ENCODE data around the gene SLC39A10.
A peak's percentile ranks its signal among the peaks of the same experiment; 100 is the strongest.

The SLC39A10 gene

DNA sequence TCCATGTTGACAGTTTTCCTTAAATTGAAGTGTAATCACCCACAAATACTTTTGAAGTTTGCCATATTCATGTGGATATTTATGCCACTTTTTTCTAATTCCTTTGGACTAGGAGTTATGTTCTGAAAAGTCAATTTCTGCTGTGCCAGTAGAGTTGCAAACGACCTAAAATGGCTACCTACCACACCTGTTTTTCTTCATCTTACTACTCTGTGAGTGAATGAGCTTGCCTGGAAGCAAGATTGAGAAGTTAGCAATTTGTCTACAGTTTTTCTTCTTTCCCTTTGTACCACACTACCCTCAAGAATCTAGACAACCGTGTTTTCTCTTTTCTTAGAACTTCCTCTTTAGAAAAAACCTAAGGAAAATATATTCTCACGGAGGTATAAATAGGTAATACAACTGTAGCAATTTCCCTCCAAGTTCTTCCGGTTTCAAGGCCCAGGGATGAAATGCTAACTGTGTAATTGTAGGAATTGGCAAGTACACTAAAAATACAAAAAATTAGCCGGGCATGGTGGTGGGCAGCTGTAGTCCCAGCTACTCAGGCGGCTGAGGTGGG lies 7.3 kb upstream of the SLC39A10 start:
- TF ChIP-seq, protein P1, sequence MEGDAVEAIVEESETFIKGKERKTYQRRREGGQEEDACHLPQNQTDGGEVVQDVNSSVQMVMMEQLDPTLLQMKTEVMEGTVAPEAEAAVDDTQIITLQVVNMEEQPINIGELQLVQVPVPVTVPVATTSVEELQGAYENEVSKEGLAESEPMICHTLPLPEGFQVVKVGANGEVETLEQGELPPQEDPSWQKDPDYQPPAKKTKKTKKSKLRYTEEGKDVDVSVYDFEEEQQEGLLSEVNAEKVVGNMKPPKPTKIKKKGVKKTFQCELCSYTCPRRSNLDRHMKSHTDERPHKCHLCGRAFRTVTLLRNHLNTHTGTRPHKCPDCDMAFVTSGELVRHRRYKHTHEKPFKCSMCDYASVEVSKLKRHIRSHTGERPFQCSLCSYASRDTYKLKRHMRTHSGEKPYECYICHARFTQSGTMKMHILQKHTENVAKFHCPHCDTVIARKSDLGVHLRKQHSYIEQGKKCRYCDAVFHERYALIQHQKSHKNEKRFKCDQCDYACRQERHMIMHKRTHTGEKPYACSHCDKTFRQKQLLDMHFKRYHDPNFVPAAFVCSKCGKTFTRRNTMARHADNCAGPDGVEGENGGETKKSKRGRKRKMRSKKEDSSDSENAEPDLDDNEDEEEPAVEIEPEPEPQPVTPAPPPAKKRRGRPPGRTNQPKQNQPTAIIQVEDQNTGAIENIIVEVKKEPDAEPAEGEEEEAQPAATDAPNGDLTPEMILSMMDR (IDR thresholded peaks at IDR 0.05; ENCODE audit: extremely low read depth, insufficient read depth, missing control alignments) = no peak
- in situ Hi-C loops (cut with MboI; ENCODE audit: low pct_unique_long_range_greater_than_20kb, low sequenced_read_pairs, unreplicated experiment) = loop anchor here (25.0 kb wide), 3 partner anchors 162 to 413 kb away; partner anchors contain the start of gene DNAH7
- DNase-seq (ENCODE audit: low spot score) = no peak

DNA sequence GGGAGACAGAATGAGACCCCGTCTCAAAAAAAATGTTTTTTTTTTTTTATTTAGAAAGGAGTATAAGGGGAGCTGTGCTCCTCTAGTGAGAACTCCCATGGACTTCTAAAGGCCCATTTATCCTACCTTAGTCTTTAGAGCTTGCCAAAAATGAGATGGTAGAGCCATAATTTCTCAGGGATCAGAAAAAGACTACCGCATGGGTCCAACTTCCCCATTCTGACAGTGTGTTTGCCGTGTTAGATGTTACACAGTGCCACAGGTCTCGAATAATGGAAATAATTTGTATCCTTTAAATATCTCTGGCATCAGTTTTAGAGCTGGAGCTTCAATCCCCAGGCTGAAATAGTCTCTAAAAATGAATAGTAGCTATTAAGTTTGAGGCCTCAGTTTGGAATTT lies 6.0 kb upstream of the SLC39A10 start:
- DNase-seq (ENCODE audit: low spot score) = no peak
- TF ChIP-seq, protein P1 (IDR thresholded peaks at IDR 0.05; ENCODE audit: extremely low read depth, insufficient read depth, missing control alignments) = no peak
- in situ Hi-C loops (cut with MboI; ENCODE audit: low pct_unique_long_range_greater_than_20kb, low sequenced_read_pairs, unreplicated experiment) = loop anchor here (25.0 kb wide), 3 partner anchors 164 to 411 kb away; partner anchors contain the start of gene DNAH7

DNA sequence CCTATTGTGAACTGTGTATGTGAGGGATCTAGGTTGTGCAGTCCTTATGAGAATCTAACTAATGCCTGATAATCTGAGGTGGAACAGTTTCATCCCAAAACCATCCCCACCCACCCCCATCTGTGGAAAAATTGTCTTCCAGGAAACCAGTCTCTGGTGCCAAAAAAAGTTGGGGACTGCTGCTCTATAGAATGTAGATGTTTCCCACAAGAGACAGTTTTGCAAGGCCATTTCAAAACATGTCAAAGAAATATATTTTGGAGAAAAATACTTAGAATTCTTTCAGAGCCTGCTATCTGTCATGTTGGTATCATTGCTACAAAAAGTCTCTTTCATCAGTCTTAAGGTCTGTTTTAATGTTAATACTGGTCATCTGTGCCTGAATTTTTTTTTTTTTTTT lies 4.1 kb upstream of the SLC39A10 start:
- TF ChIP-seq, protein P1 (IDR thresholded peaks at IDR 0.05; ENCODE audit: extremely low read depth, insufficient read depth, missing control alignments) = no peak
- DNase-seq (ENCODE audit: low spot score) = no peak
- in situ Hi-C loops (cut with MboI; ENCODE audit: low pct_unique_long_range_greater_than_20kb, low sequenced_read_pairs, unreplicated experiment) = loop anchor here (25.0 kb wide), 3 partner anchors 166 to 409 kb away; partner anchors contain the start of gene DNAH7

- TF ChIP-seq, protein P1 (IDR thresholded peaks at IDR 0.05; ENCODE audit: extremely low read depth, insufficient read depth, missing control alignments) = no peak
- DNase-seq (ENCODE audit: low spot score) = no peak
- in situ Hi-C loops (cut with MboI; ENCODE audit: low pct_unique_long_range_greater_than_20kb, low sequenced_read_pairs, unreplicated experiment) = loop anchor here (25.0 kb wide), 3 partner anchors 169 to 406 kb away; partner anchors contain the start of gene DNAH7
These were observed 716 bp upstream of the SLC39A10 start for GRCh38 chr2:195656161-195656858.

DNA sequence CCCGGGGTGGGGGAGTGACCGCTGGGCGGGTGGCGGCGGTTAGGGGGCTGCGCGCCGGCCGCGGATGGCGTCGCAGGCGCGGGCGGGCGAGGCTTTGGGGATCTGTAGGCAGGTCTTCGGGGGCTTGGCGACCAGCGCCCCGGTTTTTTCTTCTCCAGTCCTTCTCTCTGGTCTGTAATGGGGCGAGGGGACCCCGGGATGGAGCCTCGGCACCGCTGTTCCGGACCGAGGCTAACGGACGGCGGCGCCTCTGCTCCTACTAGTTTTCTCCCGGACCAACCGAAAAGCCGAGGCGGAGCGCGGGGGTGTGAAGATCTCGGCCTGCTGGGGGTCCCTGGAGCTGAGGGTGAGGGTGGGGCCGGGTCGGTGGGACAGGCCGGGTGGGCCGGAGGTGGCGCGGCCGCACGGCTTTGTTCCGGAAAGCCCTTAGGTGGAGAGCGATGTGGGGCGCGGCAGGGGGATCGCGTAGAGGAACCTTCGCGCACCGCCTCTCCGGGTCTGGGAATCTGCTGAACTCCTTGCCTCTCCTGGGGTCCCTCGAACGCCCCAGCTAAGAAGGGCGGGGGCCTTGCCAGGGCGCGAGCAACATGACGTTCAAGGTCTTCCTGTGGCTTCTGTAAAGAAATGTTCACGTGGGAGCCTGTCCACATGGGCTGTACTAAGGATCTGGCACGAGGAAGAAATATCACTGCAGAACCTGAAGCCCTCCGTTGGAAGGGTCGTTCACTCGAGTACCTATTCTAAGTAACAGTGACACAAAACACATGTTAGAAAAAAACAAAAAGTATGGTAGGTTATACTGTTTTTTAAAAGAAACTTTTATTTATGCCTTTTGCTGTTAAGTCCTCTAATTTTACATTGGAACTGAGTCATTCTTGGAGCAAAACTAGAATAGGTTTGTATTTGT lies 861 bp downstream of the SLC39A10 start:
- TF ChIP-seq, protein P1 (IDR thresholded peaks at IDR 0.05; ENCODE audit: extremely low read depth, insufficient read depth, missing control alignments) = no peak
- in situ Hi-C loops (cut with MboI; ENCODE audit: low pct_unique_long_range_greater_than_20kb, low sequenced_read_pairs, unreplicated experiment) = loop anchor here (25.0 kb wide), 3 partner anchors 171 to 404 kb away; partner anchors contain the start of gene DNAH7
- DNase-seq (ENCODE audit: low spot score) = peak; percentile 47

DNA sequence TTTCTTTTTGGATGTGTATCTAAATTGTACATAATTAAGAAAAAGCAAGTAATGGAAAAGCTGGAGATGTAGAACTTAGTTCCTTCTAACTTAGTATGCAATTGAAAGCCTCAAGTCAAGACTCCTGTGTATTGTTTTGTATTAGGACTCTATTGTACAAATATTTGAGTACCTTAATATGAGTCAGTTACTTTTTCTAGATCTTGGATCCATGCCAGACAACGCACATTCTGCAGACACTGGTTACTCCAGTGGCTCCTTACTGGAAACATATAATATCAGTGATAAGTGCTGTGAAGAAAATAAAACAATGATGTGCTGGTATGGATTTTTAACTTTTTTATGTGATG lies 1.5 kb downstream of the SLC39A10 start:
- in situ Hi-C loops (cut with MboI; ENCODE audit: low pct_unique_long_range_greater_than_20kb, low sequenced_read_pairs, unreplicated experiment) = loop anchor here (25.0 kb wide), 3 partner anchors 171 to 404 kb away; partner anchors contain the start of gene DNAH7
- DNase-seq (ENCODE audit: low spot score) = no peak
- TF ChIP-seq, protein P1 (IDR thresholded peaks at IDR 0.05; ENCODE audit: extremely low read depth, insufficient read depth, missing control alignments) = no peak
